PC-9 (cell line): ENCODE results near the gene PTBP1. TPM values are rescaled to one million over a fixed set of nuclear protein-coding genes. Genes with fewer than 3 reads are reported as not detected.

Experiments used
- BruUV-seq: library from RNA; stranded (reverse); fragments of 400-500 nt; replicated peaks from 2 replicates; lab custom pipeline; 2021; lab: Mats Ljungman, UMichigan
- CTCF ChIA-PET: fragments of 300-600 bp; sonication (Branson Sonifier 250); formaldehyde crosslinking; loops from one replicate; lab custom pipeline; 2022; ENCODE audit warnings: antibody characterized with exemption; lab: Charles Lee
- POLR2A ChIA-PET: fragments of 300-600 bp; sonication (Branson Sonifier 250); formaldehyde crosslinking; loops from one replicate; lab custom pipeline; 2022; ENCODE audit warnings: antibody characterized with exemption; ENCODE audit not compliant: unreplicated experiment; lab: Charles Lee
- DNase-seq, 2 experiments: peaks; one replicate each; pipeline versions ENCODE4 v3.0.0 to v3.0.0-alpha.2; 2015 to 2022; ENCODE audit warnings: mixed read lengths in 1 of 2
- H2AFZ ChIP-seq: fragments of 200-600 bp; sonication (generic); 2 replicates; pipeline ENCODE4 v1.8.1; 2017; ENCODE audit warnings: antibody characterized with exemption
- H3F3A ChIP-seq: fragments of 200-600 bp; sonication (generic); 2 replicates; pipeline ENCODE4 v1.8.1; 2017; ENCODE audit warnings: antibody characterized with exemption, mild to moderate bottlenecking, low read depth; ENCODE audit not compliant: insufficient read depth
- H3K27ac ChIP-seq: fragments of 200-600 bp; sonication (generic); 2 replicates; pipeline ENCODE4 v1.6.1; 2016; ENCODE audit warnings: mixed run types
- H3K27me3 ChIP-seq: fragments of 200-600 bp; sonication (generic); 2 replicates; pipeline ENCODE4 v1.6.1; 2016; ENCODE audit warnings: low read depth, mixed run types; ENCODE audit not compliant: insufficient read depth
- H3K36me3 ChIP-seq: fragments of 200-600 bp; sonication (generic); 2 replicates; pipeline ENCODE4 v1.6.1; 2016; ENCODE audit warnings: low read depth, mixed run types
- H3K4me1 ChIP-seq: fragments of 200-600 bp; sonication (generic); replicated peaks from 2 replicates; pipeline ENCODE4 v1.6.1; 2016; ENCODE audit warnings: mixed run types; ENCODE audit not compliant: insufficient read depth
- H3K4me2 ChIP-seq: fragments of 200-600 bp; sonication (generic); 2 replicates; pipeline ENCODE4 v1.6.1; 2017; ENCODE audit warnings: mixed run types
- H3K4me3 ChIP-seq: fragments of 200-600 bp; sonication (generic); 2 replicates; pipeline ENCODE4 v1.6.1; 2016; ENCODE audit warnings: mixed run types
- H3K79me2 ChIP-seq: fragments of 200-600 bp; sonication (generic); 2 replicates; pipeline ENCODE4 v1.6.1; 2017; ENCODE audit warnings: low read depth, mixed run types
- H3K9me2 ChIP-seq: fragments of 200-600 bp; sonication (generic); 2 replicates; pipeline ENCODE4 v1.8.1; 2017; ENCODE audit warnings: mild to moderate bottlenecking; ENCODE audit not compliant: insufficient read depth
- H3K9me3 ChIP-seq: fragments of 200-600 bp; sonication (generic); 2 replicates; pipeline ENCODE4 v1.8.1; 2016; ENCODE audit warnings: low read depth; ENCODE audit not compliant: insufficient read depth
- H4K20me1 ChIP-seq: fragments of 200-600 bp; sonication (generic); 2 replicates; pipeline ENCODE4 v1.8.1; 2017; ENCODE audit not compliant: insufficient read depth
- CTCF ChIP-seq: fragments of 200-600 bp; sonication (generic); conservative IDR thresholded peaks from 2 replicates; pipeline ENCODE4 v1.6.1; 2017; ENCODE audit warnings: mixed run types, antibody characterized with exemption, mild to moderate bottlenecking, moderate library complexity
- EZH2 ChIP-seq: fragments of 200-600 bp; sonication (generic); IDR thresholded peaks from 2 replicates; pipeline ENCODE4 v1.8.0; 2017; ENCODE audit warnings: antibody characterized with exemption, low read depth
- intact Hi-C: fragments of 100-400 bp; cut with micrococcal nuclease; formaldehyde crosslinking; loops from one replicate; pipeline ENCODE4 v1.10.0; 2022; ENCODE audit not compliant: unreplicated experiment
- total RNA-seq: library from RNA; stranded (reverse); gene quantifications from 2 replicates; pipeline ENCODE4 v1.2.3, GENCODE V29; 2021

The PTBP1 gene
- total RNA-seq, 1 experiment from 2014 or later: 542 TPM

- Histone ChIP-seq H3K79me2 (peaks cover 52% of the 10 kb centered on the region), H3K4me3 (peak overlapping the region; percentile 48; the same call in 1 of the 2 replicates), H3F3A (peaks cover 32% of the 10 kb centered on the region), H3K4me2 (peak overlapping the region; percentile 87), H4K20me1 (peaks cover 30% of the 10 kb centered on the region), H3K36me3 (peaks cover 9% of the 10 kb centered on the region; the same call in 1 of the 2 replicates), H3K4me1 (peaks cover 22% of the 10 kb centered on the region), H3K9me3 (no peaks in the 10 kb centered on the region), H3K27ac (peak overlapping the region; percentile 89), H3K27me3 (no peaks in the 10 kb centered on the region), H3K9me2 (no peaks in the 10 kb centered on the region), H2AFZ (no peak overlapping the region)
- peak; percentile 97 for DNase-seq
- BruUV-seq: no TSS peak
- POLR2A ChIA-PET: interaction anchor here (0.5 to 1.0 kb wide), 8 partner anchors 30 to 514 kb away, joined by 3 to 13 read pairs (median 6); no protein-coding TSS in a partner anchor
- no peak for TF ChIP-seq CTCF
- no peak for TF ChIP-seq EZH2
- intact Hi-C loops: loop anchor here (1.0 to 5.0 kb wide), 3 partner anchors 29 to 91 kb away; partner anchors contain the start of gene RNF126
- CTCF ChIA-PET: interaction anchor here (1.1 kb wide), 1 partner anchor 75 kb away, joined by 3 read pairs; no protein-coding TSS in a partner anchor
These were observed 44.4 kb upstream of the PTBP1 start for GRCh38 chr19:752652-753517.

DNA sequence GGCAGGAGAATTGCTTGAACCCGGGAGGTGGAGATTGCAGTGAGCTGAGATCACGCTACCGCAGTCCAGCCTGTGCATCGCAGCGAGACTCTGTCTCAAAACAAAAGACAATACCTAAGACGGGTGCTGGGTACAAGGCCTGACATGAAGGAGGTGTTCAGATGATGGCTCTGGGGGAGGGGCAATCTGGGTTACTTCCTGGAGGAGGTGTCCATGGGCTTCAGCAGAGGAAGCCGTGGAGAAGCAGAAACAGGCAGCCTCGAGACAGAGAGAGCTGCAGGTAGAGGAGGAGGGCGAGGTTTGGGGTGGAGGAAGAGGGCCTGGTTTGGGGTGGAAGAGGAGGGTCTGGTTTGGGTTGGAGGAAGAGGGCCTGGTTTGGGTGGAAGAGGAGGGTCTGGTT, 42.7 kb upstream of the PTBP1 start:
- BruUV-seq: no TSS peak
- H4K20me1 ChIP-seq: peaks cover 43% of the 10 kb centered on the region
- H3K4me3 ChIP-seq: no peak overlapping the region
- peaks cover 9% of the 10 kb centered on the region; the same call in 1 of the 2 replicates for H3K36me3 ChIP-seq
- POLR2A ChIA-PET: no interaction called here
- no peaks in the 10 kb centered on the region for H3K9me3 ChIP-seq
- DNase-seq: no peak
- no peak overlapping the region for H3K4me2 ChIP-seq
- TF ChIP-seq EZH2: no peak
- peaks cover 22% of the 10 kb centered on the region for H3K4me1 ChIP-seq
- H3K27me3 ChIP-seq: no peaks in the 10 kb centered on the region
- peaks cover 62% of the 10 kb centered on the region for H3K79me2 ChIP-seq
- intact Hi-C loops: loop anchor here (5.0 kb wide), 1 partner anchor 92 kb away; the partner anchor contains the start of gene RNF126
- peaks cover 32% of the 10 kb centered on the region for H3F3A ChIP-seq
- CTCF ChIA-PET: no interaction called here
- H2AFZ ChIP-seq: no peak overlapping the region
- no peak overlapping the region for H3K27ac ChIP-seq
- H3K9me2 ChIP-seq: no peaks in the 10 kb centered on the region

GRCh38 chr19:755063-755462, 42.2 kb upstream of the PTBP1 start:
- peaks cover 62% of the 10 kb centered on the region for H3K79me2 ChIP-seq
- BruUV-seq: no TSS peak

More at GRCh38 chr19:755063-755462, 42.2 kb upstream of the PTBP1 start:
- Histone ChIP-seq H3K36me3 (peaks cover 9% of the 10 kb centered on the region; the same call in 1 of the 2 replicates), H3K27ac (no peak overlapping the region), H3K4me1 (peaks cover 22% of the 10 kb centered on the region), H3K4me3 (no peak overlapping the region), H3K27me3 (no peaks in the 10 kb centered on the region), H3K4me2 (no peak overlapping the region), H2AFZ (no peak overlapping the region), H4K20me1 (peaks cover 47% of the 10 kb centered on the region), H3K9me2 (no peaks in the 10 kb centered on the region), H3K9me3 (no peaks in the 10 kb centered on the region), H3F3A (peaks cover 37% of the 10 kb centered on the region)
- intact Hi-C loops: no loop called here
- ChIA-PET POLR2A (no interaction called here), CTCF (no interaction called here)
- DNase-seq: no peak
- TF ChIP-seq EZH2 (no peak), CTCF (no peak)
